Lower lobe of right lung (tissue), 2 donors: ENCODE results near the gene TBX4. TPM values are rescaled to one million over a fixed set of nuclear protein-coding genes. Genes with fewer than 3 reads are reported as not detected.

Experiments
- ATAC-seq, 2 donors: fragments of 200-7000 bp; cut with Tn5 transposase; one replicate each; pipeline ENCODE4 v1.9.1; 2020 to 2022; ENCODE audit warnings: mild to moderate bottlenecking in 2 of 2, moderate library complexity in 2 of 2
- DNase-seq: peaks from one replicate; pipeline ENCODE4 v3.0.0-alpha.2; 2020
- H3K27ac ChIP-seq: fragments of 200-600 bp; one replicate; pipeline ENCODE4 v1.8.0; 2022
- H3K27me3 ChIP-seq: fragments of 200-600 bp; one replicate; pipeline ENCODE4 v1.8.0; 2022; ENCODE audit warnings: low read depth
- H3K36me3 ChIP-seq: fragments of 200-600 bp; one replicate; pipeline ENCODE4 v1.8.0; 2022; ENCODE audit warnings: mild to moderate bottlenecking
- H3K4me1 ChIP-seq: fragments of 200-600 bp; one replicate; pipeline ENCODE4 v1.8.0; 2022
- H3K4me3 ChIP-seq: fragments of 200-600 bp; one replicate; pipeline ENCODE4 v1.8.0; 2022; ENCODE audit warnings: mild to moderate bottlenecking
- H3K9me3 ChIP-seq: fragments of 200-600 bp; one replicate; pipeline ENCODE4 v1.8.0; 2022
- CTCF ChIP-seq: fragments of 200-600 bp; IDR thresholded peaks from one replicate; pipeline ENCODE4 v1.8.0; 2022; ENCODE audit warnings: antibody characterized with exemption, mild to moderate bottlenecking
- intact Hi-C: fragments of 100-400 bp; cut with DNase I; formaldehyde crosslinking; loops from one replicate; pipeline ENCODE4 v1.11.0; 2022
- total RNA-seq: library from RNA; stranded (reverse); fragmentation: NEBNext Ultra II Directional; extraction: Animal tissue kit (Norgen Biotek cat#: 25700); gene quantifications from one replicate; pipeline ENCODE4 v1.2.1, GENCODE V29; 2021
- donor health status: DM: no; HTN: yes; CAD: no; lungs with severe emphysema.

Gene TBX4
- total RNA-seq, 1 donor from 2014 or later = 22.3 TPM

- intact Hi-C loops = no loop called here
- no peak overlapping the region for H3K27ac ChIP-seq
- no peaks in the 10 kb centered on the region for H3K27me3 ChIP-seq
- ATAC-seq = no peak
- no peak for TF ChIP-seq CTCF
- peaks cover 15% of the 10 kb centered on the region for H3K4me1 ChIP-seq
- H3K9me3 ChIP-seq = no peaks in the 10 kb centered on the region
- no peak for DNase-seq
- no peak overlapping the region for H3K4me3 ChIP-seq
- peaks cover 15% of the 10 kb centered on the region for H3K36me3 ChIP-seq
Measured at GRCh38 chr17:61469949-61470348, 17.7 kb downstream of the TBX4 start.

DNA sequence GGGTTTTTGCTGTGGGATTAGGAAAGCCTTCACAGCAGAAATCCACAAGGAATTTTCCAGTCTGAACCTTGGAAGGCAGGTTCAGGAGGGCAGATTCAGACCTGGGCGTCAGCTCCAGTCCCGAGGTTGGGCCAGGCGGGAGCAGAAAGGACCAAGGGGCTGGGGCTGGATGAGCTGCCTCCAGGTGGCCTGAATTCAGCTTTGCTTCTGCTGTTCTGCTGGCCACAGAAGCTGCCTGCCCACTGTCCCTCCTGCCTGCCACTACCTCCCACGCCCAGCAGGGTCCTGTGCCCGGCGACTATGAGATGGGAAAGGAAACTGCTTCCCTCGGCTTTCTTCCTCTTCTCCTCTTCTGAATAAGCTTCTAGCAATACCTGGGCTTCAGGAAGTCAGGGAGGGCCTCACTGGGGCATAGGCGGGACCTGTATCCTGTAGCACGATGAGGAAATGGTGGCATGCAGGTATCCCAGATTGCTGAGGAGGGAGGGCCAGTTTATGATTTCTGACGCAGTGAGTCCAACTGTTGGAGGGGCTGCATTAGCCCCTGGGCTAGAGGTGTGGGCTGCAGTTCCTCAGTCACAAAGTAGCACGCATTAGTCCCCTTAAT is 18.4 kb downstream of the TBX4 start:
- H3K36me3 ChIP-seq = peaks cover 15% of the 10 kb centered on the region
- ATAC-seq (no peak), DNase-seq (no peak)
- H3K4me3 ChIP-seq = no peak overlapping the region
- H3K27ac ChIP-seq = no peak overlapping the region
- intact Hi-C loops = no loop called here
- no peak for TF ChIP-seq CTCF
- H3K27me3 ChIP-seq = no peaks in the 10 kb centered on the region
- peaks cover 11% of the 10 kb centered on the region for H3K4me1 ChIP-seq
- H3K9me3 ChIP-seq = no peaks in the 10 kb centered on the region

DNA sequence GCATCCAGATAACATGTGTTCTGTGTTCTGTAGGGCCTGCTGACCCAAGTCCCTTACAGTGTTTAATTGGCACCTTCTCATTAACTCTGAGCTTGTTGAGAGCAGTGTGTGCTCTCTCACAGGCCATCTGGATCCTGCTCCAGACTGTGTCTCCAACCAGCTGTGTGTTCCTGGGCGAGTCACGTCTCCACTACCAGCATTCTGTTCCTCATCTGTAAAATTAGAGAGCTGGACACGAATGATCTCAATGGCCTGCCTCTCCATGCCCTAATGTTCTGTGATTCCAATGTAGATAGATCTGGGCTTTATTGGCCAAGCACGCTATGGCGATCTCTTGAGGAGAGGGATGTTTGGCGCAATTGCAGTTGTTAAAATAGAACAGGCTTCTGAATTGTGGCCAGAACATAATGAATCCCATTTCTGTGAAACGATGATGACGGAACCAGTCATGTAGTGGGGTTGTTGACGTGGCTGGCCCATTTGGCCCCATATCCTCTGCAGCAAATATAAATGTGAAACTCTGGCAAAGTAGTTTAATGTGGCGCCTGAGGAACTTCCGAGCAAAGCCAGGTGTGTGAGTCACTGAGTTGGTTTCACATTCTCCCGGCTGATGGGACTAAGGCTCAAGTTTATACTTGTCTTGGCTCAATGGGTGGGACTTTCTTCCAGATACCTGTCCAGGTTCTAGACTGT is 22.2 kb downstream of the TBX4 start:
- H3K27ac ChIP-seq = no peak overlapping the region
- intact Hi-C loops = no loop called here
- no peaks in the 10 kb centered on the region for H3K9me3 ChIP-seq
- no peak overlapping the region for H3K4me3 ChIP-seq
- ATAC-seq (no peak), DNase-seq (no peak)
- TF ChIP-seq CTCF = no peak
- H3K4me1 ChIP-seq = peaks cover 4% of the 10 kb centered on the region
- no peaks in the 10 kb centered on the region for H3K27me3 ChIP-seq
- peaks cover 17% of the 10 kb centered on the region for H3K36me3 ChIP-seq

- DNase-seq (peak; percentile 16), ATAC-seq (no peak)
- H3K27me3 ChIP-seq = no peaks in the 10 kb centered on the region
- no peaks in the 10 kb centered on the region for H3K9me3 ChIP-seq
- no peak overlapping the region for H3K4me3 ChIP-seq
- intact Hi-C loops = no loop called here
- peaks cover 4% of the 10 kb centered on the region for H3K4me1 ChIP-seq
- H3K36me3 ChIP-seq = peaks cover 13% of the 10 kb centered on the region
- no peak for TF ChIP-seq CTCF
- H3K27ac ChIP-seq = peak overlapping the region; percentile 14
Measured at GRCh38 chr17:61474934-61475333, 22.7 kb downstream of the TBX4 start.

DNA sequence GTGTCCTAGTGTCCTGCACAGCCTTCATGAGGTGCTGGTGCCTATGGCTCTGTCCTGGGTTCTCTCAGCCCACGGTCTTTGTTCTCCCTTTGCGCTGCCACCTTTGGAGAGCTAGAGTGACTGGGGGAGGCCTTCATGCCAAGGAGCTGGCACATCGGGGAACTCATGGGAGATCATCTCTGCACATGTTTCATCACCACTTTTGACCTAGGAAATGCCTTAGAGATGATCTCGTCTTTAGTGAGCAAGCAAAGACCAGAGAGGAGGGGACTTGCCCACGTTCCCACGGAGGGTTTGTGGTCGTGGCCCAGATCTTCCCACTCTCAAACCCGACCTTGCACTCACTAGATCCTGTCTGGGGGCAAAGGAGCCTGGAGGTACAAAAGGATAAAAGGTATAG is 23.5 kb downstream of the TBX4 start:
- DNase-seq (peak; percentile 16), ATAC-seq (no peak)
- Histone ChIP-seq H3K27me3 (no peaks in the 10 kb centered on the region), H3K4me3 (no peak overlapping the region), H3K4me1 (peaks cover 4% of the 10 kb centered on the region), H3K36me3 (peaks cover 12% of the 10 kb centered on the region), H3K27ac (no peak overlapping the region), H3K9me3 (no peaks in the 10 kb centered on the region)
- intact Hi-C loops = no loop called here
- no peak for TF ChIP-seq CTCF
